HepG2 (cell line): ENCODE results near the gene SREBF1.

Experiments
- BCL6 ChIP-seq: IDR thresholded peaks from 2 replicates; pipeline ENCODE4 v1.6.1; 2016; ENCODE audit warnings: missing genetic modification reagents, missing compliant biosample characterization
- CBX5 ChIP-seq: sonication (generic); formaldehyde crosslinking; IDR thresholded peaks from 2 replicates; pipeline ENCODE4 v1.4.0; 2020; ENCODE audit warnings: missing genetic modification reagents, borderline replicate concordance
- CTCF ChIP-seq: sonication (generic); formaldehyde crosslinking; IDR thresholded peaks from 2 replicates; pipeline ENCODE4 v1.5.0; 2020; ENCODE audit warnings: mild to moderate bottlenecking, missing genetic modification reagents, moderate library complexity
- ETV5 ChIP-seq: IDR thresholded peaks from 2 replicates; pipeline ENCODE4 v1.6.1; 2018; ENCODE audit warnings: missing biosample characterization, missing genetic modification reagents, inconsistent platforms, borderline replicate concordance
- FOXK1 ChIP-seq: sonication (generic); formaldehyde crosslinking; IDR thresholded peaks from 2 replicates; pipeline ENCODE4 v1.4.0; 2020; ENCODE audit warnings: low read depth, missing genetic modification reagents, borderline replicate concordance
- GTF2F1 ChIP-seq: fragments of 150-350 bp; IDR thresholded peaks from 2 replicates; pipeline ENCODE4 v1.6.1; 2014; ENCODE audit warnings: low read length
- HDAC2 ChIP-seq: sonication (generic); formaldehyde crosslinking; IDR thresholded peaks from 2 replicates; pipeline ENCODE4 v1.4.0; 2020; ENCODE audit warnings: missing genetic modification reagents
- HOXD1 ChIP-seq: sonication (generic); formaldehyde crosslinking; IDR thresholded peaks from 2 replicates; pipeline ENCODE4 v1.5.0; 2020; ENCODE audit warnings: missing genetic modification reagents
- JUNB ChIP-seq: sonication (generic); formaldehyde crosslinking; IDR thresholded peaks from 2 replicates; pipeline ENCODE4 v1.8.0; 2022; ENCODE audit warnings: missing genetic modification reagents, mild to moderate bottlenecking, borderline replicate concordance
- NPAS2 ChIP-seq: sonication (generic); formaldehyde crosslinking; IDR thresholded peaks from 2 replicates; pipeline ENCODE4 v1.8.0; 2022; ENCODE audit warnings: mild to moderate bottlenecking, missing genetic modification reagents, borderline replicate concordance
- NR3C1 ChIP-seq: sonication (generic); formaldehyde crosslinking; IDR thresholded peaks from 2 replicates; pipeline ENCODE4 v1.4.0; 2020; ENCODE audit warnings: missing genetic modification reagents
- ZNF414 ChIP-seq: sonication (generic); formaldehyde crosslinking; IDR thresholded peaks from 2 replicates; pipeline ENCODE4 v1.5.0; 2020; ENCODE audit warnings: missing genetic modification reagents
- ZNF577 ChIP-seq: sonication (generic); formaldehyde crosslinking; IDR thresholded peaks from 2 replicates; pipeline ENCODE4 v1.4.0; 2020; ENCODE audit warnings: mild to moderate bottlenecking, low read depth, missing genetic modification reagents, borderline replicate concordance
- ZNF615 ChIP-seq: sonication (generic); formaldehyde crosslinking; IDR thresholded peaks from 2 replicates; pipeline ENCODE4 v1.5.0; 2020; ENCODE audit warnings: mild to moderate bottlenecking, missing genetic modification reagents, borderline replicate concordance

- no peak for TF ChIP-seq BCL6 (CRISPR knock-in tag)
- no peak for TF ChIP-seq CBX5 (CRISPR knock-in tag)
- no peak for TF ChIP-seq HOXD1 (CRISPR knock-in tag)
- TF ChIP-seq ZNF577 = no peak
- TF ChIP-seq JUNB (CRISPR knock-in tag) = no peak
- no peak for TF ChIP-seq ZNF615 (CRISPR knock-in tag)
- no peak for TF ChIP-seq NR3C1 (CRISPR knock-in tag)
- peak; percentile 39; the same call in 1 of the 2 replicates for TF ChIP-seq HDAC2
- no peak; the same call in 1 of the 2 replicates for TF ChIP-seq ETV5 (CRISPR knock-in tag)
- TF ChIP-seq CTCF (CRISPR knock-in tag) = 0 out of 2 replicates have a peak, but pooled peaks have one; percentile 35
- TF ChIP-seq FOXK1 (CRISPR knock-in tag) = no peak
- TF ChIP-seq ZNF414 (CRISPR knock-in tag) = no peak
- TF ChIP-seq NPAS2 (CRISPR knock-in tag) = no peak
- TF ChIP-seq GTF2F1 = no peak
These were observed 30.0 kb downstream of the SREBF1 start for GRCh38 chr17:17806611-17807274.
